SK-MEL-5 (cell line): ENCODE results near the gene CORO1C. TPM values are rescaled to one million over a fixed set of nuclear protein-coding genes. Genes with fewer than 3 reads are reported as not detected.
A peak's percentile ranks its signal among the peaks of the same experiment; 100 is the strongest.
"Not testable (repeated sequence)": the region's sequence is repeated elsewhere in the genome, so short reads cannot be mapped to it uniquely, and the experiment has no call there.

ENCODE experiments used
- DNase-seq: peaks from one replicate; pipeline ENCODE4 v3.0.0-alpha.2; 2016; ENCODE audit warnings: low read depth, low spot score
- in situ Hi-C: cut with HindIII; loops from 2 replicates; pipeline ENCODE4 v1.10.0; 2016; ENCODE audit warnings: low sequenced_read_pairs, high pct_unique_total_duplicates, low pct_unique_long_range_greater_than_20kb
- total RNA-seq: library from RNA; depleted of rRNA; stranded (reverse); fragments of >200 nt; shearing (Covaris generic); gene quantifications from 2 replicates; pipeline ENCODE4 v1.2.3, GENCODE V29; 2014

Gene CORO1C
- total RNA-seq, 1 experiment from 2014 or later: 156 TPM

DNA sequence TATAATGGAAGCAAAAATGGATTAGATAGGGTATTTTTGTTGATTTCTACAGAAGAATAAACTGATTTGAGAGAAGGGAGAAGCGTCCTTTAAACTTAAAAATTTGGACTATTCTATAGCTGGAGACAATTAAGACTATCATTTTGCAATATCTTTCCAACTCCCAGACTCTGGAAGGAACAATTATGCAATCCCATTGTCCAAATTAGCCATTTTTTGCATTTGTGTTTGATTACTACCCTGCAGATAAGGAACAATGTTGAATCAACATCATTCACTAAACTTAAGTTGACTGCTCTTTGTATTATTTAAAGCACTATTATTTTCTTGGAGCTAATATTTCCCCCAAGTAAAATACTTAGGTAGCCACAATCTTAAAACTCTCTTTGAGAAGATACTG is 62.8 kb downstream of the CORO1C start:
- DNase-seq: no peak
- in situ Hi-C loops: no loop called here

DNA sequence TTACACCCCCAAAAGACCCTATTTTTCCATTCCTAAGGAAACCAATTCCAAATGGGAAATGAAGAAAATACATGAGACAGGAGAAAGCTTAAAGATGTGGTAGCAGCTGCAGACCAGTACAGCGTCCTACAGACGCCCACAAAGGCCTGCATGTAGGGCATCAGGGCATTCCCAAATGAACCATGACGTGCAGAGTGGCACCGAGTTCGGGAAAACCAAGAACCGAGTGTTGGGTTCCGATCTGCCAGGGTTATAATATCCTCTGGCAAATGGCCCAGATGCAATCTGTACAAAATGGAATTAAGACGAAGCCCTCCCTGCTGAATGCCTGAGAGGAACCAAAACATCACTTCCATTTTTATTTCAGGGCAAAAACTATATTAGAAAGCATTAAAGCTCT is 63.3 kb downstream of the CORO1C start:
- no peak for DNase-seq
- in situ Hi-C loops: no loop called here

DNA sequence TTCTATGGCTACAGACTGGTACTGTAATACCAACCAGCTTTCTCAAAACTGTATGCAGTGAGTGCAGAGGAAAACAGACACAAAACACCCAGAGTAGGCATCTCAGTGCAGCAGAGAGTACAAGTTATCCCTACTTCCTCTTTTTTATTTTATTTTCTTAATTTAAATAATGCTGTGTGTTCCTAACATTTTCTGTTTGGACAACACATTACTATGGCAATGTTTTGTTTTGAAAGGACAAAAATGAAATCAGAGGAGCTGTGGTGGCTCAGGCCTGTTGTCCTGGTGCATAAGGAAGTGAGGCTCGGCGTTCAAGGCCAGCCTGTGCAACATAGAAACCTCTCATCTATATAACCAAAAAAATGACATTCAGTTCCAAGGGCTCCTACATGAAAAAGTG is 64.0 kb downstream of the CORO1C start:
- in situ Hi-C loops: no loop called here
- DNase-seq: no peak

DNA sequence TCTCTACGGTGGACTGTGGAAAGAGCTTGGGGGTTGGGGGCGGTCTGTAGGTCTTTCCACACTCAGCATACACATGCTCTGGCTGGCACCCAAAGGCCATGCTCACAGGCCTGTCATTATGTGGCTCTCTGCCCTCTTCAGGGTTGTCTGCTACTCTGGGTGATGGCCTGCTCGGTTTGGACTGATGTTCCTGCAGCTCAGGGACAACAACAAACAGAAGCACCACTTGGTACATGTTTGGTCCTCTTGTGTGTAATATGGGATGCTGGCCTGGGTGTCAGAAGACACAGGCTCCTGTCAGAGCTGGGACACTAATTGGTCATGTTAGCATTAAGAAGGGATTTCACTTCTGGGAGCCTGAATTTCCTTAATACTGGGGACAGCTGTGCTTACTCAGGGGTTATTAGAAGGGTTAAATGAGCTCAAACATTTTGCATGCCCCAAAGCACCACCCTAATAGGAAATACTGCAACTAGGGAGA is 64.9 kb downstream of the CORO1C start:
- in situ Hi-C loops: no loop called here
- no peak for DNase-seq

DNA sequence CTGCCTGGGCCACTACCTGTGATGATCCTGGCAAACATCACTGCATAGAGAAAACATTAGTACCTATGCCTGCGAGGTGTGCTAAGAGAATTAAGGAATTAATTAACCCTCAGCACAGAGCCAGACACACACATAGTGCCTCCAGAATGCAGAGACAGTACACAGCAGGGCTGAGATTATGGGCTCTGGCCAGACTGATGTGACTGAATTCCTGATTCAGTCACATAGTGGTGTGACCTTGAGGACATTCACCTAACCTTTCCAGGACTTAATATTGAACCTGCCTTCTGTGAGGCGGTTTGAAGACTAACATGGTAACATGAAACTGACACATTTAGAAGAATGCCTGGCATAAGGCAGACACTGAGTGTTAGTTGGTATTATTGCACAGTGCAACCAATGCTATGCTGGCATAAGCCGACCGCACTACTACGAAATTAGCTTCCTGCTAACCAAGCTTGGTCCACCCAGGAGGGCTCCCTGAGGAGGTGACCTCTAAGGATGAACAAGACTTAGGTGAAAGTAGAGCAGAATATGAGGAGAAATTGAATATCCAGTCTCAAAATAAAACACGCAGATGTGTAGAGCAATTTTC is 65.6 kb downstream of the CORO1C start:
- in situ Hi-C loops: no loop called here
- no peak for DNase-seq

DNA sequence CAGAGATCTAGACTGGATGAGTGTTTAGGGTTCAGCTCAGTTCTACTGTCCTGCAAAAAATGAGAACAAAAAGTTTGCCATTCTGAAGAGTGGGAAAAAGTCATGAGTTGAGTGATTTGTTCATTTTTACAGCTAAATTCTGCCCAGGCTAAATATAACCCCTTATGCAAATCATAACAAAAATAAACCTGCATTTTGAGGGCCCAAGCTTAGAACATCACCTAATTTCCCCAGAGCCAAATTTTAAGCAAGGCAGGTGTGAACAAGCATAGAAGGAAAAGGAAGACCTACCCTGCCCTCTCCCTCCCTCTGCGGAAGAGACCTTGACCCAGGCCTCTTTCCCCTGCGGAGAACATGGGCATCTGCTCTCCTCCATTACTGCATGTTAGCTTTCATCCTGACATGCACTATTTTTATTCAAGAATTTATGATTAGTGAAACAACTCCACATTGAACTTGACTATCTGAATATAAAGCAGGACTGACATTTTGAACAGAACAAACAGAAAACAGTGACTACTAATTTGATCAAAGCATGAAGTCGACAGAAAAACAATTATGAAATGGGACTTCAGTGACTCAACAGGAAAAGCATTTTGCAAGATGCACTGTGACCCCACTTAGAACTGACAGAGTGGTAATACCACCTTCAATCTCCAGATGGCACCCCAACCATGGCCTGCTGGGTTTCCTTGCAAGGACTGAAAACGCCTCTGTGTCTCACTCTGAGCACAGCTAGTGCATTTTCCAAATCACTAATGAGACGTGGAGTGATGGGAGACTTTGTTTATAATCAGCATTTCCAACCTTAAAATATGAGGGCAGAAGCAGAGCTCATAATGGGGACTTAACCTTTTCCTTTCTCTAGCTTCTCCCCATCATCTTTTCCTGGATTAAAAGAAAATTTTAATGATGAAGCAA is 66.7 kb downstream of the CORO1C start:
- in situ Hi-C loops: no loop called here
- DNase-seq: peak; percentile 93

DNA sequence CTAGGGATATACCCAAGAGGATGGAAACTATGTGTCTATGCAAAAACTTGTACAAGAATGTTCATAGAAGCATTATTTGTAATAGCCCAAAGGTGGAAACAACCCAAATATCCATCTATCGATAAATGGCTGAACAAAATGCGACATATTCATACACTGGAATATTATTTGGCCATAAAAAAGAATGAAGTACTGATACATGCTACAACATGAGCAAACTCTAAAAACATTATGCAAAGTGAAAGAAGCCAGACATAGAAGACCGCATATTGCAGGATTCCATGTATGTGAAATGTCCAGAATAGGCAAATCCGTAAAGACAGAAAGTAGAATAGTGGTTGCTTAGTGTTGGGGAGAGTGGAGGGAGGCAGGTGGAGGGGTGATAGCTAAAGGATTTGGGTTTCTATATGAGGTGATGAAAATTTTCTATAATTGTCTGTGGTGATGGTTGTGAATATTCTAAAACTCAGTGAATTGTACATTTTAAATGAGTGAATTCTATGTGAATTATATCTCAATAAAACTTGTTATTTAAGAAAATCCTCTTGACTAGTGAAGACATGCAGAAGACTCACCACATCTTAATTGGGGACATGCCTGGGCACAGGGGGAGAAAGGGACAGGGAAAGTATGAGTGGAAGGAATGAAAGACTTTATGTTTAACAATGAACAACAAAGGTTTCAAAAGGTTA is 67.8 kb downstream of the CORO1C start:
- DNase-seq: no peak
- in situ Hi-C loops: no loop called here

DNA sequence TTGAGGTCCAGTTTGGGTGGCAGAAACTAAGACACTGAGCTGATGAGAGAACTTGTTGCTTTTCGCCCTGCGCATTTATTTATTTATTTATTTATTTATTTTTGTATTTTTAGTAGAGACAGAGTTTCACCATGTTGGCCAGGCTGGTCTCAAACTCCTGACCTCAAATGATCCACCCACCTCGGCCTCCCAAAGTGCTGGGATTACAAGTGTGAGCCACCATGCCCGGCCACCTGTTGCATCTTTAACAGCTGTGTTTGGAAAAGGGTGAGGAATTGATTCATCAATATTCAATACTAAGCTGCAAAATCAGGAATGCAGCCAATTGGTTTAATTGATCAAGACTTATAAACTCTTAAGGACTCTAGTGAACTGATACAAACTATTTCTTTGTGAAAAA is 73.2 kb downstream of the CORO1C start:
- in situ Hi-C loops, DNase-seq: not testable (repeated sequence)

DNA sequence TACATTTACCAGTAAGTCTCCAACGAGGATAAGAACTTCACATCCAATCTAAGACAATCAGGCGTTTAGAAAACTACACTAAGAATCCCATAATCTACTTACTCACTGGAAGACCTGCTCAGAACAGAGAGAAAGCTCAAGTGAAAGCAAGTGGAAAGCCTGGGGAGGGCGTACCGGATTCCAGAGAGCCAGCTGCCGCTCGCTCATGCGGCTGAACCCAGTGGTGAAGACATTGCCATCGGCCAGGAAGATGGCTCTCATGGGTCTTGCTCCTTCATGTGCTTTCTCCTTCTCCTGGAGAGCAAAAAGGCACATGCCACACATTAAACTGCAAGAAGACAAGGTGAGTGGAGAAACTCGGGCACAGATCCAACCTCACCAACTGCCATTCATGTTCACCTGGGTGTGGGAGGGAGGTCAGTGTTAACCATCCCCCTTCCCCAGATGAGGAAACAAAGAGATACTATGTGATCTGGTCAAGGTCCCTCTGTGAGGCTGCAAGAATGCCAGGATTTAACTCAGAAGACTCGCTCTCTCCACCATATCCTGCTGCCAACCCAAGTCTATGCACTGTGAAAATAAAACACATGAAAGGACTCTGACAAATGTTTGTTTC is 74.1 kb downstream of the CORO1C start:
- in situ Hi-C loops: no loop called here
- no peak for DNase-seq

DNA sequence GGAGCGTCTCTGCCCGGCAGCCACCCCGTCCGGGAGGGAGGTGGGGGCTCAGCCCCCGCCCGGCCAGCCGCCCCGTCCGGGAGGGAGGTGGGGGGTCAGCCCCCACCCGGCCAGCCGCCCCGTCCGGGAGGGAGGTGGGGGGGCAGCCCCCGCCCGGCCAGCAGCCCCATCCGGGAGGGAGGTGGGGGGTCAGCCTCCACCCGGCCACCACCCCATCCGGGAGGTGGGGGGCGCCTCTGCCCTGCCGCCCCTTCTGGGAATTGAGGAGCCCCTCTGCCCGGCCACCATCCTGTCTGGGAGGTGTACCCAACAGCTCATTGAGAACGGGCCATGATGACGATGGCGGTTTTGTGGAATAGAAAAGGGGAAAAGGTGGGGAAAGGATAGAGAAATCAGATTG is 75.1 kb downstream of the CORO1C start:
- in situ Hi-C loops, DNase-seq: not testable (repeated sequence)

DNA sequence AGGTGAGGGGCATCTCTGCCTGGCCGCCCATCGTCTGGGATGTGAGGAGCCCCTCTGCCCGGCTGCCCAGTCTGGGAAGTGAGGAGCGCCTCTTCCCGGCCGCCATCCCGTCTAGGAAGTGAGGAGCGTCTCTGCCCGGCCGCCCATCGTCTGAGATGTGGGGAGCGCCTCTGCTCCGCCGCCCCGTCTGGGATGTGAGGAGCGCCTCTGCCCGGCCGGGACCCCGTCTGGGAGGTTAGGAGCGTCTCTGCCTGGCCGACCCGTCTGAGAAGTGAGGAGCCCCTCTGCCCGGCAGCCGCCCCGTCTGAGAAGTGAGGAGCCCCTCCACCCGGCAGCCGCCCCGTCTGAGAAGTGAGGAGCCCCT is 75.5 kb downstream of the CORO1C start:
- DNase-seq, in situ Hi-C loops: not testable (repeated sequence)

DNA sequence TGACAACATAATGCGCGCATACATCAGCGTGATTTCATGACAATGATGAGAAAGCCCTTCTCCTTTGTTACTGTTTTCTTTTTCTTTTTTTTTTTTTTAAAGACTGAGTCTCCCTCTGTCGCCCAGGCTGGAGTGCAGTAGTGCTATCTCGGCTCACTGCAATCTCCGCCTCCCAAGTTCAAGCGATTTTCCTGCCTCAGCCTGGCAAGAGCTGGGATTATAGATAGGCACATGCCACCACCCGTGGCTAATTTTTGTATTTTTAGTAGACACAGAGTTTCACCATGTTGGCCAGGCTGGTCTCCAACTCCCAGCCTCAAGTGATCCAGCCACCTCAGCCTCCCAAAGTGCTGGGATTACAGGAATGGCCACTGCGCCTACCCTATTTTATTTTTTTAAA is 76.7 kb downstream of the CORO1C start:
- DNase-seq, in situ Hi-C loops: not testable (repeated sequence)

DNA sequence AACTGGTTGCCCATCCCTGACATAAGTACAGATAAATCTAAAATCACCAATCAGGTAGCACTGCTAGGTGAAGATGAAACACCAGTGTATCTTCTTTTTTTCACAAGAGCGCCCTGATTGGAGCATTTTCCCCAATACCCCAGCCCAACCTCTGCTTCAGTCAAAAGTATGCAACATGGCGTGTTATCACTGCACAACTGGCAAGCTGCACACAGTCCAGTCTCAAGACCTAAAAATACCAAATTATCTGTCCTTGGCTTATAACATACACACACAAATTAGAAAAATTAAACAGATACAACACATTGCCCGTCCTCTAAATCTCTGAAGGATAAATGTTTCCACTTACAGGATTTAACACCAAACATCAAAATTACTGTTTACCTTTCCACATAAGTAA is 77.4 kb downstream of the CORO1C start:
- no peak for DNase-seq
- in situ Hi-C loops: no loop called here

DNA sequence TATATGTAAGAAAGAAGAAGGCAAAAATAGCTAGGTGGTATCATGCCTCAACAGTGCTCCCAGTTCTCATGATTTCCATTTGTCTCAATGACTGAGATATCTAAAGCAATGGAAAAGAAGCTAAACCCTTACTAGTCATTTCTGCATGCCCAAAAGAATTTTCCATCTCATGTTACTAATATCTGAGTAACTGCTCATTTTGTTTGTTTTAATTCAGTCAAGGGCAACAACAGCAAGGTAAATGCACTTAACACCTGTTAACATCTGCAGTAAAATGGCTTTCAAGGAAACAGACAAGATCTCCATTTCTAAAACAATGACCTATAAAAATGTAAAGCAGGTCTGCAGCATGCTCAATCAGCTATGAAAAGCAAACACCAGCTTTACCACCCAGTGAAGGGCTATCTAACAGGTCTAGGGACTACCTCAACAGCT is 78.2 kb downstream of the CORO1C start:
- no peak for DNase-seq

DNA sequence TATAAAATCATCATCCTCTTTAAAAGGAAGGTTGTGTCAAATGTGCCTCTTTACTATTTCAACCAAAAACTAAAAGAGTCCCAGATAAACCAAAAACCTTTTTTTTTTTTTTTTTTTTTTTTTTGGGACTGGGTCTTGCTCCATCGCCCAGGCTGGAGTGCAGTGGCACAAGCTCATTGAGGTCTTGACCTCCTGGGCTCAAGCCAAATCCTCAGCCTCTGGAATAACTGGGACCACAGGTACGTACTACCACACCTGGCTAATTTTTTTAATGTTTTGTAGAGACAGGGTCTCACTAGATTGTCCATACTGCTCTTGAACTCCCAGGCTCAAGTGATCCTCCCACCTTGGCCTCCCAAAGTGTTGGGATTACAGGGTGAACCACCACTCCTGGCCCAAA is 81.2 kb downstream of the CORO1C start:
- DNase-seq: no peak
- in situ Hi-C loops: no loop called here

More for the DNA sequence above, 78.2 kb downstream of the CORO1C start:
- in situ Hi-C loops: no loop called here

DNA sequence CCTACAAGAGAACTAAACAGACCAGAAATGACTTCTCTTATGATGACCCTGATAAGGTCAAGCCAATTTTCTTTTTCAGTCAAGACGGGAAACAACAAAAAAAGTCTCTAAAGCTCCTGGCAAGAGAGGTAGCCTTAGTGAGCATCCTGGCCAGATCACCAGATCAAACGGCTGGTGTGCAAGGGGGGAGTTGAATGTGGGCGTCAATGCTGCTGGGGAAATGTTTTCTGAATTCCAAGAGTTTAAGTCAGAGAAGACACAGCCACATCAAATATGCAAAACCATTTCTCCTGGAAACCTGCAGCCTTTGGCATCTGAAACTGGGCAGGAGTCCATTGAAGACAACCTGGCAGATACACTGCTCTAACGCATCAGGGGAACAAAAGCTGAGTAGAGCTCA is 81.6 kb downstream of the CORO1C start:
- in situ Hi-C loops: no loop called here
- DNase-seq: no peak

DNA sequence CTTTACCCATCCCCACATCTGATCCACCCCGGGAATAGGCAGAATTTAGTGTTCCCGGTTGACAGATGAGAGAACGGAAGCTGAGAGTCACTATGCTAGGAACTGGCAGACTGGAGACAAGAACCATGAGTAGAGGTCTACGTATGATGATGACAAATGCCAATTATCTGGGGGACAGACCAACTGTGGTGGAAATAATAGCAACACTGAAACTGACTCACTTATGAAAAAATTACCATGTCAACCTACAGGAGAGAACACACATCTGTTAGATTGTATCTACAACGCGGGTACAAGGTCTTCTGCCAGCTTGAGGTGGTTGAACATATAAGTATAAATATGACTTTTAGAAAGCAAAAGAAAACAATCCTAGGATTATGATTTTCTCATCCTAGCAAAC is 82.2 kb downstream of the CORO1C start:
- DNase-seq: no peak
- in situ Hi-C loops: no loop called here

DNA sequence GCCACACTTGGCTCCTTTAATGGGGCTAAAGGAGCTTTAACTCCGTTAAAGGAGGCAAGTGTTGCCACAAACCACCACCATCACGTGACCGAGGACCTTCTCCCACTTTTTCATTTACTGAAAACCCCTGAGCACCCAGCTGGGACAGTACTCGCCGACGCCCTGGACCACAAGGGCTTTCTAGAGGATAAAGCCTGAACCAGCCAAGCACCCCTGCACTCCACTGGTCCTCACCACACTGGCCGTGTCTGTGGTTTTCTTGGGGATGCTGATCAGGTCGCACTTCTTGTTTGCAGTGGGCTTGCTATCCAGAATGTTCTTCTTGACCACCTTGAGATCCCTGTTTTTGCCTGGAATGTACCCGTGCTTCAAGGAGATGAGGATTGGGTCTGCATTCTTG is 82.9 kb downstream of the CORO1C start:
- DNase-seq: no peak
- in situ Hi-C loops: no loop called here
